GM18520 (cell line): ENCODE results near the gene SOSTDC1.
"Not testable (repeated sequence)": the region's sequence is repeated elsewhere in the genome, so short reads cannot be mapped to it uniquely, and the experiment has no call there.

Source experiments
- ATAC-seq: cut with Tn5 transposase; IDR thresholded peaks from one replicate; pipeline ENCODE4 v1.9.1; 2021; ENCODE audit not compliant: unreplicated experiment

Gene SOSTDC1

DNA sequence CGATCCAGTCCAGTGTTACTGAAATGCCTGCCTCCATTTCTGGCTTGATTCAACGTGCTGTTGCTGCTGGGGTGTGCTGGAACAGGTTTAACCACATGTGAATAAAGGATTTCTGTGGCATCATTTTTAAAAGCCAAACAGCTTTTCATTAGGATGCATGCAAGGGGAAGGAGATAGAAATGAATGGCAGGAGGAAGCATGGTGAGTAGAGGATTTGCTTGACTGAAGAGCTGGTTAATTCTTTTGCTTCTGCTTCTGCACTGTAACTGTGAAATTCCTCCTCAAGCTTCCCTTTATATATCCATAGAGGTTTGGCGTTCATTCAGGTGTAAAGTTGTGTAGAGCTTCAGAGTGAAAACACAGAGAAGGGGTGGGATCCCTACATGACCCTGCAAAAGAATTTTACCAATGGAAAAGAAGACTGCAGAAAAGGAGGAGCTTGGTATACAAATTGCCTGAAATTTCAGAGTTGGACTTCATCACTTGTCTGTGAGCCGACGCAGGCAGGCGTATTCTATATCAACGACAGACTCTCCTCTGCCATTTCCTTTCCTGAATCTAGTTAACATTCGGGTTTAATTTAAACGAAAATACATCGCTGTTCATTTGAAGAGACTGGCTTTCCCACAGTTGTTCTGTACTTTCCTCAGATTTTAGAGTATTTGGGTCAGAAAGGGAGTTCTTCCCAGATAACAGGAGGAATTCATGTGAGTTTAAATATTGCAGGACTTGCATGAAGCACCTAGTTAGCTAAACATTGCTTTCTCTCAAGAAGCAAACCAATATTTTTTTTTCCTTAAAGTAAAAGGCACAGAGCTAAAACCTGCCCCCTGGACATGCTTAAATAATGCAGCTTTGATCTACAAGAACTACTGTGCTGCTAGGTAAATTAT is at the start of gene SOSTDC1:
Gene SOSTDC1 (minus strand): TSS at position 270 of the 893 bp plus-strand sequence. CDS start 70 bp downstream, at position 200.
- no peak for ATAC-seq

GRCh38 chr7:16514729-16515128 is 49.2 kb upstream of the SOSTDC1 start:
- ATAC-seq = no peak

DNA sequence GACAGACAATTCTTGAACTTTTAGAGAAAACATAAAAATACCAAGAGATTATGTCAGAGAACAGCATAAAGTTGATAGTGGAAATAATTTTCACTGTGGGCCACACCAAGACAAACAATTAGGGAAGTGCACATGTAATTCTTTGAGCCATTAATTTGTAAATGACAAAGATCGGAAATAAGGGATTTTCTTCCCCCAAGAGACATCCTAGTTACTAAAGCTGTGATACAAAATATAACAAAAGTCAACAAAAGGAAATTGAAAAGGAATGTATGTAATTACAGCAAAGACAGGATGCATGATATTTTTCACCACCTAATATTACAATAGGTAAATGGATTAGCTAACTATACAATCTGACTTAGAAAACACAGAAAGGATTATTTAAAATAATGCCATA is 48.7 kb upstream of the SOSTDC1 start:
- ATAC-seq = no peak

DNA sequence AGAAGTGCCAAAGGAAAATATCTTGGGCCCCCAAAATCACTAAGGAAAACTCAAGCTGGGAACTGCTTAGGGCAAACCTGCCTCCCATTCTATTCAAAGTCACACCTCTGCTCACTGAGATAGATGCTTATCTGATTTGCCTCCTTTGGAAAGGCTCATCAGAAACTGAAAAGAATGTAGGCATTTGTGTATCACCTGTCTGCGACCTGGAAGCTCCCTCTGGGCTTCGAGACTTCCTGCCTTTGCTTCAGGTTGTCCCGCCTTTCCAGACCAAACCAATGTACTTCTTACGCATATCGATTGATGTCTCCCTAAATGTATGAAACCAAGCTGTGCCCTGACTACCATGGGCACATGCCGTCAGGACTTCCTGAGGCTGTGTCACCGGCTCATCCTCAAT is 46.6 kb upstream of the SOSTDC1 start:
- ATAC-seq = no peak

DNA sequence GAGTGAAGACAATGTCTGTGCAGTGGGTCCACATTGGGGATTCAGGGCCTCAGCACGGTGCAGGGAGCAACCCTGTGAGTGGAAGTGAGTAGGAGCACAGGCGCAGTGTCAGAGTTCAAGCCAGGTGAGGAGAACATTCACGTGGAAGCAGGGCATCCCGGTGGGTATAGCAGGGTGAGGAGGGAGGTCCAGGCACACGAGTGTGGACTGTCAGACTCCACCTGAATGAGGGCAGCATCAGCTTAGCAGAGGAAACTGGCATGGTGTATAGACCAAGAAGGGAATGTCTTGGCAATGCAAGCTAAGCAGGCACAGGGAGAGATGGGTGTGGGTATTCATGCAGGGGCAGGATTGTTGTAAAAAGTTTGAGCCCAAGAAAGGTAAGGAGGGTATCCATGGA is 45.8 kb upstream of the SOSTDC1 start:
- no peak for ATAC-seq

GRCh38 chr7:16509829-16510228 is 44.3 kb upstream of the SOSTDC1 start:
- ATAC-seq = no peak

- ATAC-seq = not testable (repeated sequence)
These were observed 40.9 kb upstream of the SOSTDC1 start for GRCh38 chr7:16506422-16506821.

DNA sequence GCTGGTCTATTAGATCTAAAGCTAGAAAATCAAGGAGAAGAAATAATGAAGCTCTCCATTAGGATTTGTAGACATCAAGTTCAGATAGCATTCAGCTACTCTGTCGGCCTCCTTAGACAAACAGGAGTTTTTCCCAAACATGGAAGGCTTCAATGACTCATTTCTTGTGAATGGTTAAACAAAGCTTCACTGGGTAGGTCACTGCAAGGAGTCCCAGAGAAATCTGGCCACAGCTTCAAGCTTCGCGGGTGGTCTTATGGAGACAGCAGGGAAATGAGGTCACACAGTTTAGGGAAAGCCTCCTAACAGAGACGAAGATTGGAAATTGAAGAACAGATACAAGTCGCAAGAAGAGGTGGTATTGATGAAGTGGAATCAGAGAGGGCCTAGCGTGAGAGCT is 38.5 kb upstream of the SOSTDC1 start:
- ATAC-seq = no peak

- ATAC-seq = no peak
These were observed 36.8 kb upstream of the SOSTDC1 start for GRCh38 chr7:16502303-16502702.

DNA sequence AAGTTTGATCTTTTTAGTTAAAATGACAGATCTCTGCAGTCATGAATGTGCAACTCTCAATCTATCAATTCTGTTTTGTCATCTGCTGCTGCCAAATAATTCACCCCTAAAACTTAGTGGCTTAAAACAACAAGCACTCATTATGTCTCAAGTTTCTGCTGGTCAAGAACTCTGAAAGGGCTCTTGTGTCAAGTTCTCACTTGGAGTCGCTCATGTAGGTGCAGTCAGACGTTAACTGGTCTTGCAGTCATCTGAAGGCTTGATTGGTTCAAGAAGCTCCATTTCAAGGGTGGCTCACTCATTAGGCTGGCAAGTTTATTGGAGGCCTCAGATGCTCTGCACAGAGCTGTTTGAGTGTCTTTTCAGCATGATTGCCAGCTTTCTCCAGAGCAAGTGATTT is 32.6 kb upstream of the SOSTDC1 start:
- ATAC-seq = no peak

DNA sequence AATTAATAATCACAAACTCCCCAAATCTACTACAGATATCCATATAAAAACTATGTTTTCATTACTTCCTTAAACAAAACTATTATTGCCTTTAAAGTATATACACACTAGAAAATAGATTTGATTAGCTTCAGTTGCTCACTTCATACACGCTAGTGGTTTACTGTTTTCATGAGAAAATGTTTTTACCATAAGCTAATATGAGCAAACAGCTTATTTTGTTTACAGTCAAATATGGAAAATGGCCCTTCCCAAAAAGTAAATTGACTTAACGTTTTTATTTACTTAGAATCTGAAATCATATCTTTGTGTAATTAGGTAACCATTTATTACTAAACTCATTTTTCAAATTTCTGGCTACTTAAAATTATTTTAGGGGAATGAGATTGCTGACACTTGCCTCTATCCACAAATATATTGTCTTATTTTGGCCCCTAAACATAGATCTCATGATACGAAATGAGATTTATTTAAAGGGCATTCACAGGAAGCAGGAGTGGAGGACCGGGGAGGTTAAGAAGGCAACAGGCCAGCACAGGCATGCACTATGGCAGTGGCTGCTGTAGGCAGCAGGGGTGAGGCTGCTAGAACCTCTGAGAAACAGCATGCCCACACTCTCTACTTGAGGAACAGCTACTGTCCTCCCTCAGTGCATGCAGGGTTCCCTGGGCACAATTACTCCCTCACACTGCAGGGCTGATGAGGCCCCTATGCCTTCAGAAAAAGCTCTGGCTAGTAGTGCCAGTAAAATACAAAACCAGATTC is 29.6 kb upstream of the SOSTDC1 start:
- no peak for ATAC-seq

DNA sequence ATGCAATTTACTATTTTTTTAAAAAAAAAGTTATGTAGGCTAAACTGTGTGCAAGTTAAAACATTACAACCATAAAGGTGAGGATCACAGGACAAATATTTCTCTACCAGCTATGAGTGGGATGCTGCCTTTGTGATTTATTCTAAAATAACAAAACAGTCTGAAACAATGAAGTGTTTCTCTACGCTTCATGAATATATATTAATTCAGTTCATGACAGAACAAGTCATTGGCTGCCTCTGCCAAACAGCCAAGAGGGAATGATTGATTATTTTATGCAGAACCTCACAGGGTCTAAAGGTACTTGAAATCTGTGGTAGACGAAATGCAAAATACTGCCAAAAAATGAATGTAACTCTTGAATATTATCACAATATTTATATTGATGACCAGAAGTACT is 29.0 kb upstream of the SOSTDC1 start:
- ATAC-seq = no peak

- ATAC-seq = no peak
These were observed 27.7 kb upstream of the SOSTDC1 start for GRCh38 chr7:16493266-16493665.

- ATAC-seq = no peak
These were observed 27.1 kb upstream of the SOSTDC1 start for GRCh38 chr7:16492513-16493062.

DNA sequence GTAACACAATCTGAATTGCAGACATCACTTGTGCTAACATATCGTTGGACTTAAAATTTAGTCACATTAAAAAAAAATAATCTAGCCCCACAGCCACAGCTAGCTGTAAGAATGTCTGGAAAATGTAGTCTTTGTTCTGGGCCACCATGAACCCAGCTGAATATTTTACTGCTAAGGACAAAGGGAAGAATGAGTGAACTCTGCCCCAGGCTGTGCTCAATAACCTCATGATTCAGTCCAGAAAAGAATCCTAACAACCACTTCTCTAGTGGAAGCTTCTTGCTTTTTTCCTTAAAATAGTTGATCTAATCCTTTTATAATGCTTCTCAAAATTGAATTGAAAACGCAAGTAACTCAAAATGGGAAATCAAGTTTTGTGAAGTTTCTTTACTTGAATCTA is 25.6 kb upstream of the SOSTDC1 start:
- no peak for ATAC-seq

GRCh38 chr7:16484453-16485158 is 19.1 kb upstream of the SOSTDC1 start:
- ATAC-seq = no peak

DNA sequence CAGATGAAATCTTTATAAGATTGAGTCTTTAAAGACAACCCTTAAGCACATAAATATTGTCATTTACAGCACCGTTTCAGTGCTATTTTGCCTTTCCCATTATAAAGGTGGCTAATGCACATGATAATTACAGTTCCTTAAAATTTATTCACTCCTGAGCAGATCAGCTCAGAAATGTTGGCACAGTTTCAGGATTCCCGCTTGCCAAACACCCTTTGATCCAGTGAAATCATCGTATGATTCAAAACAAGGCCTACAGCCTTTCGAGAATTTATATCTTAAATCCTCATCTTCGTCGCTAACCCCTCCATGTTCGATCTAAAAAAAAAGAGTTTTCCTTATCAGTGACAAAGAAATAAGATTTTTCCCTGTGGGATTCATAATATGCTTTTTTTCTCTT is 14.1 kb upstream of the SOSTDC1 start:
- no peak for ATAC-seq

- no peak for ATAC-seq
These were observed 13.6 kb upstream of the SOSTDC1 start for GRCh38 chr7:16479161-16479560.

- ATAC-seq = no peak
These were observed 6.4 kb upstream of the SOSTDC1 start for GRCh38 chr7:16471933-16472332.

GRCh38 chr7:16463949-16464715 is 1.4 kb downstream of the SOSTDC1 start:
- no peak for ATAC-seq
